ENCODE data around the gene SH3RF1.

DNA sequence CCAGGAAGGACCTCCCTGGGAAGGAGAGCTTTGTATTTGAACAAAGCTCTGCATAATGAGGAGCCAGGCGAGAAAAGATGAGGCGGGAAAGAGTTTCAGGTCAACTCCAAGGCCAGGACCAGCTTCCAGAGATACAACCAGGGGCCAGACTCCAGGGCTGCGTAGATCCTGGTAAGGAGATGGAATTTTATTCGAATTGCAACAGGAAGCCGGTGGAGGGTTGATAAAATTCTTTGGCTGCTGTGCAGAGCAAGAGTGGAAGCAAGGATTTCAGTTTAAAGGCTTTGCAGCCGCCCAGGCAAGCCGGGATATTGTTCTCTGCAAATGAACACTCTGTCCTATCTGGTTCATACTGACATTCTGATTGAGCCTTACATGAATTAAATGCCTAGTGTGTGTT lies 220.5 kb downstream of the SH3RF1 start:
- TF ChIP-seq, protein P1, sequence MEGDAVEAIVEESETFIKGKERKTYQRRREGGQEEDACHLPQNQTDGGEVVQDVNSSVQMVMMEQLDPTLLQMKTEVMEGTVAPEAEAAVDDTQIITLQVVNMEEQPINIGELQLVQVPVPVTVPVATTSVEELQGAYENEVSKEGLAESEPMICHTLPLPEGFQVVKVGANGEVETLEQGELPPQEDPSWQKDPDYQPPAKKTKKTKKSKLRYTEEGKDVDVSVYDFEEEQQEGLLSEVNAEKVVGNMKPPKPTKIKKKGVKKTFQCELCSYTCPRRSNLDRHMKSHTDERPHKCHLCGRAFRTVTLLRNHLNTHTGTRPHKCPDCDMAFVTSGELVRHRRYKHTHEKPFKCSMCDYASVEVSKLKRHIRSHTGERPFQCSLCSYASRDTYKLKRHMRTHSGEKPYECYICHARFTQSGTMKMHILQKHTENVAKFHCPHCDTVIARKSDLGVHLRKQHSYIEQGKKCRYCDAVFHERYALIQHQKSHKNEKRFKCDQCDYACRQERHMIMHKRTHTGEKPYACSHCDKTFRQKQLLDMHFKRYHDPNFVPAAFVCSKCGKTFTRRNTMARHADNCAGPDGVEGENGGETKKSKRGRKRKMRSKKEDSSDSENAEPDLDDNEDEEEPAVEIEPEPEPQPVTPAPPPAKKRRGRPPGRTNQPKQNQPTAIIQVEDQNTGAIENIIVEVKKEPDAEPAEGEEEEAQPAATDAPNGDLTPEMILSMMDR (IDR thresholded peaks at IDR 0.05; ENCODE audit: low read depth, low read length): no peak
- no peak for TF ChIP-seq EZH2phosphoT487 (IDR thresholded peaks at IDR 0.05; ENCODE audit: low read depth)
